ENCODE results near the gene ANTKMT.

Gene ANTKMT

DNA sequence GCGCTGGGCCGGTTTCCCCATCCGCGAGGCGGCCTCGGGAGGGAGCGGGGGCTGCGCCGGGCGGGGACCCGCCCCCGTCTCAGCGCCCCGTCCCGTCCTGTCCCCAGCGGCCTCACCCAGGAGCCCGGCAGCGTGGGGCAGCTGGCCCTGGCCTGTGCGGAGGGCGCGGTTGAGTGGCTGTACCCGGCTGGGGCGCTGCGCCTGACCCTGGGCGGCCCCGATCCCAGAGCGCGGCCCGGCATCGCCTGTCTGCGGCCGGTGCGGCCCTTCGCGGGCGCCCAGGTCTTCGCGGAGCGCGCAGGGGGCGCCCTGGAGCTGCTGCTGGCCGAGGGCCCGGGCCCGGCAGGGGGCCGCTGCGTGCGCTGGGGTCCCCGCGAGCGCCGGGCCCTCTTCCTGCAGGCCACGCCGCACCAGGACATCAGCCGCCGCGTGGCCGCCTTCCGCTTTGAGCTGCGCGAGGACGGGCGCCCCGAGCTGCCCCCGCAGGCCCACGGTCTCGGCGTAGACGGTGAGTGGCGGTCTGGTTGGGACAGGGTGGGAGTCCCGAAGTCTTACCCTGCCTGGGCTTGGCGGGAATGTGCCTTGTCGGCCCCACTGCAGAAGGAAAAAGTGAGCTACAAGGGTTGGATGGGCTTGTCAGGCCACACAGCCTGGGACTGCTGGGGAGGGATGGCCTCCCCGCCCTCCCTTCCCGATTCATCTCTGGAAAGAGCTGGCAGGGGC lies 5.3 kb upstream of the ANTKMT start:
- DNase-seq: peak; percentile 35

DNA sequence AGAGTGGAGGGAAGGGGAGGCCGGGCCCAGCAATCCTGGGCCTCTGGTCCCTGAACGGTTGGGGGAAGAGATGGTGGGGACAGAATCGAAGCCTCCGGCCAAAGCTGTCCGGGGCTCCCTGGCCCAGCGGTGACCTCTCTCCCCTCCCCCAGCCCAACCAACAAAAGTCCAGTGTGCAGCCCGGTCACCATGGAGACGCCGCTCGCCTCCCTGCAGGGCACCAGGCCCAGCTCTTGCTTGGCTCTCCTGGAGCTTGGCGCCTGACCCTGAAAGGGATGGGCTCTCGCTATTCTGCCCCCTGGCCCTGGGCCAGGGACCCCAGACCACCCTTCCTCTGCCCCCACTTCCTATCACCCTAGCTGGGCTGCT lies 4.8 kb upstream of the ANTKMT start:
- no peak for DNase-seq

DNA sequence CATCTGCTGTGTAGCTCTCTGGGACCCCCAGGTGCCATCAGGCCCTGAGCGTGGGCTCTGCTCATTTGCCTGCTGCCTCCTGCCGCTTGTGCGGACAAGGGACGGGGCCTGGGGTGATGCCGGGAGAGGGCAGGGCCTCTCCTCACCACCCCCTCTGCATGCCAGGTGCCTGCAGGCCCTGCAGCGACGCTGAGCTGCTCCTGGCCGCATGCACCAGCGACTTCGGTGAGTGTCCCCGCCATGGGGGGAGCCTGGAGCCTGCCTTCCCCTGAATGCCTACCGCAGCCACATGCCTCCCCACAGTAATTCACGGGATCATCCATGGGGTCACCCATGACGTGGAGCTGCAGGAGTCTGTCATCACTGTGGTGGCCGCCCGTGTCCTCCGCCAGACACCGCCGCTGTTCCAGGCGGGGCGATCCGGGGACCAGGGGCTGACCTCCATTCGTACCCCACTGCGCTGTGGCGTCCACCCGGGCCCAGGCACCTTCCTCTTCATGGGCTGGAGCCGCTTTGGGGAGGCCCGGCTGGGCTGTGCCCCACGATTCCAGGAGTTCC lies 4.1 kb upstream of the ANTKMT start:
- DNase-seq: no peak

DNA sequence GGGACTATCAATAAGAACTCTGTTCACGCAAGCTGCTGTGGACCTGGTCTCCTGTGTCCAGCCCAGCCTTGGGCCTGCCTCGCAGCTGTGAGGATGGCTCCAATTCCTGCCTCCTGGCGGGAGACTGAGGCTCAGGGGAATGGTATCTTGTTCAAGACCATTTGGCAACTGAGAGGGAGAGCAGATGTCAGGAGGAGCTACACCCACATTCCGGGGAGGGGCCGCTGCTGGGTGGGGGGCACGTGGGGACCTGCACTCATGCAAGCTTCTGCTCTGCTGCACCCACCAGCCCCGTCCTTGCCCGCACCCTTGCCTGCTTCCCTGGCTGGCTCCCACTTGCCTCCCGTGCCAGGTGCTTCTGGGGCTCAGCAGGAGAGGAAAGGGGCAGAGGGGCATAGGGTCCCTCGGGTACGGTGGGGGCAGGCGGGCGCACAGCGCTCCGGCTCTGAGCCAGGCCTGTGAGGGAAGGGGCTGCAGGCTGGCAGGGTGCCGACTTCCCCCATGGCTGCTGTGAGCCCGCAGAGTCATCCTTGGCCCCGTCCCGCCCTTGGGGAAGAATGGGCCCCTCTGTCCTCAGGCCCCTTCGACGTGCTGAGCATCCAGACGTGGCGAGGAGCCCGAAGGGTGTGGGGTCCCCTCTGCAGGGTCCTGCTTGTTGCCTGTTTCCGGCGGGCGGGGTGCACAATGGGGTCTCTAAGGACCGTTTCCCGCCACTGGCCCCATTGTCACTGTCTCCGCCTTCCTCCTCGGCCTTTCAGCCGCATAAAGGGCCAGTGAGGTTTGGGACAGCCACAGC lies 3.3 kb upstream of the ANTKMT start:
- DNase-seq: no peak

DNA sequence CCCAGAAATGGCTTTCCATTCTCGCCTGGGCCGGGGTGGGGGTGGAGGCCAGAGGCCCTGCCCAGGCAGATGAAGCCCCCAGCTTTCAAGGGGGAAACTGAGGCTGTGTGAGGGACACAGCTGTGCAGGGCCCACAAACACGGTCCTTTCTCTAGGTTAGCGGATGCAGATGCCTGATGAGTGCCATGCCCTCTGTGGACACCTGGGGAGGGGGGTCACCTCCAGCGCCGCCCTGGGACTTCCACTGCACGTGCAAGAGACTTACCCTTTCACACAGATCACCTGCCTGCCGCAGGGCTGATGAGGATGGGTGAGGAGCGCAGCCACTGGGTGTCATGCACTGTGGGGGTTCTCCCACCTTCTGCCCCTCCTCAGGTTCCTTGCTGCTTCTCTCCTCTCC lies 2.6 kb upstream of the ANTKMT start:
- DNase-seq: no peak

DNA sequence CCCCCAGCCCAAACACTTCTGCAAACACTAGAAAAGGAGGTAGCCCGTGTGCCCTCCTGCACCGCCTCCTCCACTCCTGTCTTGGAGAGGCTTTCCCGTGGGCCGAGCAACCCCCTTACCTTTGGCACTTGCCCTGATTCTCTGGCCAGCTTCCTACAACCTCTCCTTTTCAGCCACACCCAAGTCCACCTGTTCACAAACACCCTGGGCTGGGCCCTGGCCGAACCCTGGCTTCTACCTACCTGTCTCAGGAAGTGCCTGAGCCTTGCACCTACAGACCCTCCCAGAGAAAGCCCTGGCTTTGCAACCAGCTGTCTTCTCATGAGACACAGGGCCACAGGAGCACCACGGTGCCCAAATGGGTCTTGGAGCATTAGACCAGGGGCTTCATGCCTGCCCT lies 2.0 kb upstream of the ANTKMT start:
- no peak for DNase-seq

DNA sequence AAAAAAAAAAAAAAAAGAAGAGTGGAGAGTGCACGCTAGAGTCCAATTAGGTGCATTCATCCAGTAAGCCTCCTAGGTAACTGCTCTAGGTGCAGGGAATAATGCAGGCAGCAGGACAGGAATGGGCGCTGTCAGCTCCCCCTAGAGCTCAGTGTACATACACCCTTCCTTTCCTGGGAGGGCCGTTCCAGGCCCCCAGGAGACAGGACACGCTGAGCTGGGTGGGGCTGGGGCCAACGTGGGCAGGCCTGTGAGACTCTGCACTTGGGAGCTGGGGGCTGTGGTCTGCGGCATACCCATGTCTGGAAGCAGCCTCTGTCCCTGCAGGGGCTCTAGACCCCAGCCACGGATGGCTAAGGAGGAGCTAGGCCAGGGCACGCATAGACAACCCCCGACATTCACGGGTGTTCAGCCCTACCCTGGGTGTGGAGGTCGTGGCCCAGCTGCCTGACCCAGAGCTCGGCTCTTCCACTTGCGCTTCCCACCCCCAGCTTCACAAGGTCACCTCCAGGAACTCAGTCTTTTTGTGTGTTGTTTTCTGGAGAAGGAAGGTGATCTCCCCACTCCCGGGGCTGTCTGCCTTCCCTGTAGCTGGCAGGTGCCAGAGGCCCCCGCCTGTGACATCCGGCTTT lies 1.0 kb upstream of the ANTKMT start:
- DNase-seq: no peak

DNA sequence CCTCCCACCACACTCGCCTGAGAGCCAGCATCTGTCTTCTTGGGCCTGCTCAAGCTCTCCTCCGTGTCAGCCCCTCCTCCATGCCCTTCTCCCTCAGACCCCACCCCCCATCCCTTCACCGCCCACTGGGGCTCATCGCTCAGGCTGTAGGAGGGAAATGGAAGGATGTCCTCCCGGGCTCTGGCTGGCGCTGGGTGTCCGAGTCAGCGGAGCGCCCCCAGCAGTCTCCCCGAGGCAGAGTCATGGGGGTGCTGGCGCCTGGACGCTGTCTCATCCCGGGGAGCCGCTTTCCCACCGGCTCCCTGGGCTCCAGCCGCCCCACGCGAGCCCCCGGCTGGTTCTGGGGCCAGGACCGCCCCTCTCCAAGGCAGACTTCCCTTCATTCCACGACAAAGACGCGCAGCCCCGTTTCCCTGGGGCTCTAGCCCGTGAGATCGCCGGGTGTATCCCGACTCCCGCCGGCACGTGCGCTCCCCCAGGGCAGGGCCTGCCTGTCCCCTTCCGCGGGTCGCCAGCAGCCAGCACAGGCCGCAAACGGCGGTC lies 428 bp upstream of the ANTKMT start:
- DNase-seq: peak; percentile 55

DNA sequence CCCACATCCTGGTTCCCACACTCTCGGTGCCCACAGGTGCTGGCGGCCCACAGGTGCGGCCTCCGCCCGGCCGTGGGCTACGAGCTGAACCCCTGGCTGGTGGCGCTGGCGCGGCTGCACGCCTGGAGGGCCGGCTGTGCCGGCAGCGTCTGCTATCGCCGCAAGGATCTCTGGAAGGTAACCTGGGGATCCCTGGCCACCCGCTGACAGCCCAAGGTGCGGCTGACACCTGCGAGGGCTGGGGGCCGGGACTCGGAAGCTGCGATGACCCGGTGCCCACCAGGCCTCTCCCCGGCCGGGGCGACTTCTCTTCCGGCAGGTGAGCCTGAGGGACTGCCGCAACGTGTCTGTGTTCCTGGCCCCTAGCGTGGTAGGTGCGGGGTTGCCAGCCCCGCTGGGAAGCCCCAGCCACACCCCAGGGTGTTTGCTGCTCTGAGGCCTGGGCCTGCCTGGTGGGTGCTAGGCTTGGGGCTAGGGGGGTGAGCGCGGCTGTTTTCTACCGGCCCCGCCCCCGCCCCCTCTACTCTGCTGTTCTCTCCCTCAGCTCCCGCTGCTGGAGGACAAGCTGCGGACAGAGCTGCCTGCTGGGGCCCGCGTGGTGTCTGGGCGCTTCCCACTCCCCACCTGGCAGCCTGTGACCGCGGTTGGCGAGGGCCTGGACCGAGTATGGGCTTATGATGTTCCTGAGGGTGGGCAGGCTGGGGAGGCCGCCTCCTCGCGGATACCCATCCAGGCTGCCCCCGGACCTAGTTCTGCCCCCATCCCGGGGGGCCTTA lies 1.0 kb downstream of the ANTKMT start:
- DNase-seq: no peak

DNA sequence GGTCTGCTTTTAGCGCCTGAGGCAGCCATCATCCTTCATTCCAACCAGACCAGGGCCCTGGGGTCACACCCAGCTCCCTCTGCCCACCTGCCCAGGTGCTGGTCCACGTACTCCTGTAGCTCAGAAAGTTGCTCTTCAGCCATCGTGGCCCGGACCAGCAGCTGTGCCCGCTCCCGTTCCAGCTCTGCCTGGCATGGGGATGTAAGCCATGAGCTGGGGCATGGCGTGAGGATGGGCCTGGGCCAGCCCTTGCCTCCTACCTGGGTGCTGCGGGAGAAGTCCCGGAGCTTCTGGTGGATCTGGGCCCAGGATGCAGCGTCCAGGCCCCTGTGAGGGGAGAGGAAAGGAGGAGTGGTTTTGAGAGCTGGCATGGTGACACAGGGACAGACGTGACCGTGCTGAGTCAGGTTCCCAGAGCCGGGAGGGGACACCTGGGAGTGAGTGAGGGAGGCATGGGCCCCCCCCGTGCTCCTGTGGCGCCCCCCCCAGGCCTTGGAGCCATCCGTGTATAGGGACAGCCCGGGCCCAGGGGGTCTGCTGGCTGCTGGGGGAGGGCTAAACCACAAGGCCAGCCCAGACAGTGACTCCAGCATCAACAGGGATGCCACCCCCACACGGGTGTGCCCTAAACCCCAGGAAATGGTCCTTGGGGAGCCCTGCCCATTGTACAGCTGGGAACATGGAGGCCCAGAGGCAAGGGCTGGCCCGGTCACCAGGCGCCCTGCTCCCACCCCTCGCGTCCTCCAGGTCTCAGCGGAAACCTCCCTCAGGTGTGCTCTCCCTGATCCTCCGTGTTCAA lies 2.1 kb downstream of the ANTKMT start:
- DNase-seq: no peak

DNA sequence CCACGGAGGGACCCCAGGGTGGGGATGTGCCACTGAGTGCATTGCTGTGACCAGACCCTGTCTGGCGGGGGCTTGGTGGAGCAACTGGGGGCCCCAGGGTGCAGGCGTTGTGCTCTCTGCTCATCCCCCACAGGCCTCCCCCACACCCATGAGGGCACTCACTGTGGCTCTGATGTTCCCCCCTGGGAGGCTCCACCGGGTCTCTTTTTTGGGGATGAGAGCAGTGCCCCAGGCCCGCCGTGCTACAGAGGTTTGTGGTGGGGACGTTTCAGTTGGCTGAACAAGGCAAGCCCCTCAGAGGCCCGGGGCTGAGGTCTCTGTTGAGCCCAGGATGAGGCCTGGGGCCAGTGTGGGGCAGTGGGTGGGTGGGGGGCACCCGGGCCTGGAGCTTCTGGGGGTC lies 2.7 kb downstream of the ANTKMT start:
- DNase-seq: no peak

DNA sequence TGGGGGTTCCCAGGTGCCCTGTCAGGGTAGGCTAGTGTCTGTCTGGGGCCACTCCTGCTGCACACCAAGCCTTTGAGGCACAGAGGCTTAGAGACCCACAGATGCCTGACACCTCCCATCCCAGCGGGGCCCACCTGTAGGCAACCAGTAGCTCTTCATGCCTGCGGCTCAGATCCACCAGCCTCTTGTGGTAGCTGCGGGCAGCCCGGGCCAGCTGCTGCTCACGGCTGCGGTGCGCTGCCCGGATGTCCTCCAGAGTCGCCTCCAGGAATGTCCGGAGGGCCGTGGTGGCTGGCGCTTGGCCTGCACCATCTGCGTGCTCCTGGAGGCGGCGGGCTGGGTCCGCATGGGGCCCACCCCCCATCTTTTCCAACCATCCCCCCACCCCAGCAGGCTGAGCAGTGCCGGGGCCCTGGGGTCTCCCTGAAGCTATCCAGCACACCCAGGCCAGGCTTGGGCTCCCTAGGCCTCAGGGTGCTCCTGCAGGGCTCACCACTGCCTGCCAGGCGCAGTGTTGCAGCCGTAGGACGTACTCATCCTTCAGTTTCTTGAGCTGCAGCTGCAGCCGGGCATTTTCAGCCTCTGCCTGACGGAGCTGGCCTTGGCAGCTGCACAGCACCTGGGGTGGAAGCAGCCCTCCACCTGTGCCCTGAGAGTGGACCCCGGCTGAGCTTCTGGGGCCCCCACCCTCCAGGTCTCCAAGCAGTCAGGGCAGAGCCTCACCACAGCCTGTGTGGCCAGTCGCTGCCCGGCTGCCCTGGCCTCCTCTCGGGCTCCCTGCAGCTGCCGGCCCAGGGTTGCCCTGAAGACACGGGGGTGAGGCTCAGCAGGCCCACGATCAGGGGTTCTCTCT lies 3.5 kb downstream of the ANTKMT start:
- DNase-seq: no peak

DNA sequence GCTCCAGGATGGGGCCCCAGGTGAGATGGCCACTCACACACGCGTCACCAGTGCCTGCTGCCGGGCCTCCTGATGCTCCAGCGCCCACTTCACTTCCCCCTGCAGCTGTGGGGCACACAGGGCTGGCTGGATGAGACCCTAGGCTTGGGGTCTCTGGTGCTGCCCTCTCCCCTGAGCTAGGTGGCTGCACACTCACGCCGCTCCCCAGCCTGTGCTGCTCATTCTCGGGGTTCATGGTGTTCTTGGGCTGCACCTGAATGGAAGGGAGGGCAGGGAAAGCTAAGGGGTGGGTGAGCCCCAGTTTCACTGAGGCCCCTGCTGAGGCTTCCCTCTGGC lies 4.1 kb downstream of the ANTKMT start:
- DNase-seq: no peak

DNA sequence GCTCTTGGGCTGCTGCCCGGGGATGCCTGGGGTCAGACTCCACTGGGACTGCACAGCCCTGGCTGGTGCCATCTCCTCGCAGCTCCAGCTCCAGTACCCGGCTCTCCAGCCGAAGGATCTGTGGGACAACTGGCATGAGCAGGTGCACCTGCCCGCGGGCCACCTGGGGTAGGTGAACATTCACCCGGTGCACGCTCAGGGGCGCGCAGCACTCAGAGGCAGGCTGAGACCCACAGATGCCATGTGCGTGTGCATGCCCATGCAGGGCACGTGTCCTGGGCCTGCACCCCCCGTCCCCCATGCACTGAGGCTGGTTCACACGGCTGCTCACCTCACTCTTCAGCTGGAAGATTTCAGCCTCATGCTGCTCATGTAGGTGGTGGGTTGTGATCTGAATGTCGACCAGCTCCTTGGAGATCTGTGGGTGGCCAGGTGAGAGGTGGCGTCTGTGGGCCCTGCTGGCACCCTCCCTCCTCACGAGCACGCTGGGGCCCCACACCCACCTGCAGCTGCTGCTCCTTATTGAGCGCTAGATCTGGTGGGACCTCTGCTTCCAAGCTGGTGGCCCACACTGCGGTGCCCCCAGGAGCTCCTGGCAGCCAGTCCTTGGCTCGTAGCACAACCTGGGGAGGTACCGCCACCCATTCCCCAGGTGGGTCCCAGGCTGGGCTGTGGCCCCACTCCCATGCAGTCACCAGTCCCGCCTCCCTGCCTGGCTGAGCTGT lies 4.7 kb downstream of the ANTKMT start:
- no peak for DNase-seq

DNA sequence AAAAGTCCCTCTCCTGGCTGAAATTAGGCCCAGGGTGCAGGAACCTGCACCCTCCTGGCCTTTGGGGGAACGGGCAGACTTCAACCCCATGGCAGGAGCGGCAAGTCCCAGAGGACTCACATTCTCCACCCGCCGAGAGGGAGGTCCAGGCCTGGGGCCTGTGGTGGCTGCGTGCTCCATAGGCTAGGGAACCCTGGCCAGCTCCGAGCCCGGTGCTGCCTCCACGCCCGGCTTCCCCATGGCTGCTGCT lies 5.2 kb downstream of the ANTKMT start:
- no peak for DNase-seq

DNA sequence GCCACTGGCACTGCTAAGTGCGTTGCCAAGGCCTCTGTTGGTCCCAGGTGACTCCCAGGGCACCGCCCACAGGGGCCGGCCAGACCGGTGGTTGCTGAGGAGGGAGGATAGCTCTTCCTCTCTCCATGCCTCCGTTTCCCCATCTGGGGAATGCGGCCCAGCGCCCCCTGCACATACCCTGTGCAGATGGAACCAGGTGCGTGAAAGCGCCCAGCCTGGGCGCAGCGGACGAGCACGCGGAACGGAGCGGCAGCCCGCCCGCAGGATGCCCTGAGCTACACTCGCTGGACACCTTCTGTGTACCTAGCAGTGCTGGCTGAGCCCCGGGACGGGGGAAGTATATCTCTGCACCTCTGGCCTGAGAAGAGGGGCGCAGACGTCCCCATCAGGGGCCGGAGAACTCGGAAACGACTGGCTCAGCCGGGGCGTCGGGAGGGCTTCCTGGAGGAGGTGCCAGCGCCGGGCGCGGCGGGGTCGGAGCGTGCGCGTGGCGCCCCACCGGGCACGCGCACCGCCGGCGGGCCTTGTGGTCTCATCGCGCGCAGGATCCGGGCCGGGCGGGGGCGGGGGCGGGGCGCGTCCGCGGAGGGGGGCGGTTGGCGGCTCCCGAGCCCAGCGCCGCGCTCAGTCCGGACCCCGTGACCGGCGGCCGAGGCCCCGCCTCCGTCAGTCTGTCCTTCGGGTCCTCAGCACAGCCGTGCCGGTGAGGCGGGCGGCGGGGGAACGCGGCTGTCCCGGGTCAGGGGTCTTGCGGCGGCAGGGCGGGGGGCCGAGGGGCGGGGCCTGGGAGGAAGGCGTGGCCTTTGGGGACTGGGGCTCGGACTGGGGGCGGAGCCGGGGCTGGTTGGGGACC lies 5.7 kb downstream of the ANTKMT start, which contains the start of the genes CCDC78 and HAGHL:
Gene CCDC78 (minus strand): TSS at position 6 of the 853 bp plus-strand sequence. CDS start 76 bp downstream, outside the sequence.
Gene HAGHL (plus strand): TSS at position 669 of the 853 bp plus-strand sequence. CDS start 404 bp downstream, outside the sequence.
- DNase-seq: peak; percentile 83

DNA sequence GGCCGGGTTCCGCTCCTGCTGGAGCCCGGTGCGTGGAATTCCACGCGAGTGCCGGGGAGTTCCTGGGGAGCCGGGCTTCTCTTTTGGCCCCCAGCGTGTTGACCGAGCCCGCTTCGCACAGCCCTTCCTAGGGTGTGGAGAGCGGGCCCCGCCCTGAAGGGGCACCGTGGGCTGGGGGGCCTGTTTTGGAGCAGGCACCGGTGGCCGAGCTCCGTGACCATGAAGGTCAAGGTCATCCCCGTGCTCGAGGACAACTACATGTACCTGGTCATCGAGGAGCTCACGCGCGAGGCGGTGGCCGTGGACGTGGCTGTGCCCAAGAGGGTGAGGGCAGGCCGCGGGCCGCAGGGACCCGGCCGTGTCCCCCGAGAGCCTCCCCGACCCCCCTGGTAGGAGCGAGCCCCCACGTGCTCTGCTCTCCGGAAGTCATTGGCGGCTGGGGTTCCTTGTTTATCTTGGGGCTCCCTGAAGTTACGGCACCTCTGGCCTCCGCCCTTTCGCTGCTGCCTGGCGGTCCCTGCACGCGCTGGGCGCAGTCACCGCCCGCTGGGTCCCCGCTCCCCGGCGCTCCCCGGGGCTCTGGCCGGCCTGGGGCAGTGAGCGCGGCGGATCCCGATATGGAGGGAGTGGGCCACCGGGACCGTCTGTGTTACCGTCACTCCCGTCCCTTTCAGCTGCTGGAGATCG lies 6.5 kb downstream of the ANTKMT start:
- DNase-seq: peak; percentile 44

DNA sequence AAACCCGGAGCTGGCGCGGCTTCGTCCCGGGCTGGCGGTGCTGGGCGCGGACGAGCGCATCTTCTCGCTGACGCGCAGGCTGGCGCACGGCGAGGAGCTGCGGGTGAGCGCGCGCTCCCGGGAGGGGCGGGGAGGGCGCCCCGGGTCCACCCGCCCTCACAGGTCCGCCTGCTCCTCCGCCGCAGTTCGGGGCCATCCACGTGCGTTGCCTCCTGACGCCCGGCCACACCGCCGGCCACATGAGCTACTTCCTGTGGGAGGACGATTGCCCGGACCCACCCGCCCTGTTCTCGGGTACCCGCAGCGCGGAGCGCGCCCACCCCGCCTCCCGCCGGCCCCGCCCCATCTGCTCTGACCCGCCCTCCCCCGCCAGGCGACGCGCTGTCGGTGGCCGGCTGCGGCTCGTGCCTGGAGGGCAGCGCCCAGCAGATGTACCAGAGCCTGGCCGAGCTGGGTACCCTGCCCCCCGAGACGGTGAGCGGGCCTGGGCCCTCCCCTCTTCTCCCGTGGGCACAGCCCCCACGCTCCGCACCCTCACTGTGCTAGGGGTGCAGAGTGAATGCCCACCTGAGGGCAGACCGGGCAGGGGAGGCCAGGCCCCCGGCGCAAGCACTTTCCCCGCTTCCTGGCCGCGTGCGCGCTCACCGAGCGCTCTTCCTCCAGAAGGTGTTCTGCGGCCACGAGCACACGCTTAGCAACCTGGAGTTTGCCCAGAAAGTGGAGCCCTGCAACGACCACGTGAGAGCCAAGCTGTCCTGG lies 7.4 kb downstream of the ANTKMT start:
- DNase-seq: peak; percentile 65

Measured in CD4-positive, alpha-beta T cell treated with Interleukin-17A for 4 hours (primary cell).